ENCODE data around the gene TIGD6.

Gene TIGD6

DNA sequence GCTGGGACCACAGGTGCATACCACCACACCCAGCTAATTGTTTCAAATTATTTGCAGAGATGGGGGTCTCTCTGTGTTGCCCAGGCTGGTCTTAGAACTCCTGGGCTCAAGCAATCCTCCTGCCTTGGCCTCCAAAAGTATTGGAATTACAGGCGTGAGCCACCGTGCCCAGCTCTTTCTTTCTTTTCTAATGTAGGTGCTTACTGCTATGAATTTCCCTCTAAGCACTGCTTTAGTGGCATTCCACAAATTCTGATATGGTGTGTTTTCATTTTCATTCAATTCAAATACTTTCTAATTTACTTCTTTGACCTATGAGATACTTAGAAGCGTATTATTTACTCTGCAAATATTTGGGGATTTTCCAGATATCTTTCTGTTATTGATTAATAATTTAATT lies 15.0 kb upstream of the TIGD6 start:
- DNase-seq, result no peak

DNA sequence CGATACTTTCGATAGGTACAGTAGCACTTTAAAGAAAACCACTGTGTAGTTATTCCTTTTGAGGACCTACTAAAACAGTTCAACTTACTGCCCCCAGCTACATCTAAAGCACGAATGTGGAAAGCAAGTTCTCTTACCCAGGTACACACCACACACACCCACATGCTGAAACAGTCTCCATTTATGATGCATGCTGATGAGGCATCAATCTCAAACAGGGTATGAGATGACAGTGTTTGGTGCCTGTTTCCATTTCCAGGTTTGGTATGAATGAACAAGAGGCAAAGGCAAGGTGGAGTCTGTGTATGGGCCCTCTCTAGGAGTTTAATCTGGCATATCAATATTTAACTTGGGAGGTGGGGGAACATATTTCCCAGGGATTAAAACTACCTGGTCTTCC lies 14.0 kb upstream of the TIGD6 start:
- DNase-seq, result no peak

DNA sequence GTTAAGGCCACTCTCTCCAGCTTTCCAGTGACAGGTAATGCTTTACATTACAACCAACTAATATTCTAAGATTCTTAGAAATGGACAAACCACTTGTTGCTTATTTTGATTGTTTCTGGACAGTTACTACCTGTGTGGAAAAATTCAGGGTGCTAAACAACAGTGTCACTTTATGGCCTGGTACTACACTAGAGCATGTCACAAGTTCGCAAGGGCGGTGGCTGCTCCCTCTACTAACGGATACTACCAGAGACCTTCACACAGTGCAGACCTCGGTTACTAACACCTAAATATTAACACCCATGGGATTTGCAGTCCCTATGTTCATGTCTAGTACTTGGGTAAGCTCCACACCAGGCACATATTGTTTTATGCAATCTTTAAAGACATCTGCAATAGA lies 13.5 kb upstream of the TIGD6 start:
- no peak for DNase-seq

DNA sequence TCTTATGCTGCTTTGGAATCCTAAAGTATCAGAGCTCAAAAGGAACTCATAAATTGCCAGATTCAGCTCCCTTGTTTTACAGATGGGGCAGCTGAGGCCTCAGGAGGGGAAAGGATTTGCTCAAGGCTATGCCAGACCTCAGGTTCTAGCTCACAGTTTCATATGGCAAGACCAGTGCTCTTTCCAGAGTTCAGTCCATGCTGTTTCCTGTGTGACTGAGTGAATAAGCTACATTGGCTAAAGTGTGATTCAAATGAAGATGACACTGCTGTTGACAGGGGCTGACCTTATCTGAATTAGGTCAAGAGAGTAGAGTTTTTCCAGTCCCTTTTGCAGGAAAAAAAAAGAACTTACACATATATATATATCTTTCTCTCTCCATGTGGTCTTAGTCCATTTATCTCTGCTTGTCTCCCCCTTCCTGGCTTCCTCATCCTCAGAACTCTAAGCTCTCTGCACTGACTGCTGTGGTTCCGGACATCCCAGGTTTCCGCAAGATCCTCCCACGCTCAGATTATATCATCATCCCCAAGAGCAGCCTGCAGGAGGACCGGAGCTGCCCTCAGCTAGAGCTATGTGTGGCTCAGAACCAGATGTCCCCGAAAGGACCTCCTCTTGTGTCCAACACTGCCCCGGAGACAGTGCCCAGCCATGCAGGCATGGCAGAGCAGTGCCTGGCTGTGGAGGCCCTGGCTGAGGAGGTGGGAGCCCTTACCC lies 9.4 kb upstream of the TIGD6 start:
- no peak for DNase-seq

DNA sequence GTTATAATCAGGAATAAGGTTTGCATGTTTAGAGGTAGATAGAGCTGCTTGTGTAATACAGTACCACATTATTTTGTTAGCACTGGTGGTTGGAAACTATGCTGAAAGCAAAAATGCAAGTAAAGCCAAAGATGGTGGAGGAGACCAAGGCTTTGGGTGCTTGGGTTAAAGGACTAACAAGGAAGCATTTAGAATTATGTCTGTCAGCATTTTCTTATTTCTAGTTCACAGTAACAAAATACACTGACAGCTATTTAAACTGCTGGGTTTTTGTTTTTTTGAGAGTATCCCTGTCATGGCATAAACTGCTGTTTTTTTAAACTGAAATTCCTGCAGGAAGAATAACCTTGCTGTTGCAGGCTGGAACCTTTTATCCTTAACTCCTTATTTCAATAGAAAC lies 6.6 kb upstream of the TIGD6 start:
- DNase-seq, result no peak

DNA sequence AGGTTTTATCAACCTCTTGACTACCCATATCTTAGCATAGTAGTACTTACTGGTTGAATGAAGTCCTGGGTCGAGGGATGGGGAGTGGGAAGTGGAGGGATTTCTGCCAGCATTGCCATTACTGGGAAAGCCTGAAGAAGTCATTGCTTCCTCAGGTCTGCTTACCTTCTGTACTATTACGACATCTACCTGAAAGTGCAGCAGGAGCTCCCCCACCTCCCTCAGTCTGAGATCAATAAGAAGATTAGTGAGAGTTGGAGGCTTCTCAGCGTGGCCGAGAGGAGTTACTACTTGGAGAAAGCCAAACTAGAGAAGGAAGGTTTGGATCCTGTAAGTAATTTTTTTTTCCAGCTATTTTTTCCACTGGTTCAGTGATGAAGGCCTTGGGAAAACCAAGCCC lies 5.9 kb upstream of the TIGD6 start:
- DNase-seq, result no peak

DNA sequence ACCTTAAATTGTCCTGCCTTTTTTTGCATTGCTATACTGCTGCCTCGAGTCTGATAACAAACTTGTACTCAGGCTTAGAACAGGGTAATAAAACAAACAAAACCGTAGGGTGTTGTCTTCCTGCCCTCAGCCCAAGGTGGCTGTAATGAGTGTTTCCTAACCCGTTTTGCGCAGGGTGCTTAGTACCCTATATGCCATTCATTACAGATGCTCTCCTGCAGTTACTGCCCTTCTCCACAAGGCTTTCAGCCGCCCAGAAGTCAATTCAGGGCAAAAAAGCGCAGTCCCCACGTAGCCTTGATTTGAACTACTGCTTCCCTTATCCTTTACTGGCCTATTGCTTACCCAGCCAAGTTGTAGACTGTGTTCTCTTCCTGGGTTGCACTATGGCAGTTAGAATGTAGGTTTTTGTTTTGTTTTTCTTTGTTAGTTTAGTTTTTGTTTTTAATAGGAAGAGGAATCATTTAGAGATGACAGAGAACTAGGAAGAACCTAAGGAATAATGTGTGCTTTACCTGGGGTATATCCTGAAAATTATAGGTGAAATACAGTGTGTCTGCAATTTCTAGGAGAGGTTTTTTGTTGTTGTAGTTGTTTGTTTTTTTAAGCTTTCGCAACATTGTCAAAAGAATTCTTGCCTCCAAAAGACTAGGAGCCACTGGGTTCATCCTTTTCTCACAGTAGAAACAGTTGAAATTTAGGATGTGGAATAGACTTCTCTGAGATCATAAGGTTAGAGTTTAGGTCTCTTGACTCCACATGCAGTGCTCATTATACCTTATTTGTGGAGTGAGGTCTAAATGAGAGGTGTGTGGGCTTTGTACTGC lies 1.4 kb upstream of the TIGD6 start:
- DNase-seq, result peak; percentile 60 to 69

DNA sequence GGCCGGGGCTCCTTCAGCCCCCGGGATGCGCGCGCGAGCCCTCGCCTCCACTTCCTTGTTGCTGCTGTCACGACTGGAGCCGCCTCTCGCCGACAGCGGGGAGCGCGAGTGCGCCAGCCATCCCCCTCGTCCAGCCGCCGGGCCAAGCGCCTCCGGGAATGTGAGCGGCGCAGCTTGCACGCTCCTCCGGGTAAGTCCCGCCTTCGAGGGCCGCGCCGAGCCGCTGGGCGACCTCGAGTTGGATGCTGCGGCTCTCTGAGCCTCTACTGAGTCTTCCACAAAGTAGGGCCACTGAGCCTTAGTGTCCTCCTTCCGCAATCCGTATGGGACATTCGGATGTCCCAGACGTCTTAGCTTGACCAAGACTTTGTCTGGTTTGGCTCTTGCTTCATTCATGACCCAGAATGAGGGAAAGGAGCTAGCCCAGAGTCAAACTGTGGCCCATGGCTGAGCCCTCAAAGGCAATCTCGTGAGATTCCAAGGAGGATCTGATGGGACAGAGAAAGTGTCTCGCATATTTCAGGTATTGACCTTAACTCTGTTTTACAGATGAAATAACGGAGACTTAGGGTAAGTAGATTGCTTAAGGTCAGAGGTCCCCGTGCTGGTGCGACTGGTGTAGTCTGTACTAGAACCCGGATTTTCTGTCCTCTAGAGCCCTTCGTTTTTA lies 671 bp upstream of the TIGD6 start:
- peak in 1 of 2 experiments; percentile 39 for DNase-seq

DNA sequence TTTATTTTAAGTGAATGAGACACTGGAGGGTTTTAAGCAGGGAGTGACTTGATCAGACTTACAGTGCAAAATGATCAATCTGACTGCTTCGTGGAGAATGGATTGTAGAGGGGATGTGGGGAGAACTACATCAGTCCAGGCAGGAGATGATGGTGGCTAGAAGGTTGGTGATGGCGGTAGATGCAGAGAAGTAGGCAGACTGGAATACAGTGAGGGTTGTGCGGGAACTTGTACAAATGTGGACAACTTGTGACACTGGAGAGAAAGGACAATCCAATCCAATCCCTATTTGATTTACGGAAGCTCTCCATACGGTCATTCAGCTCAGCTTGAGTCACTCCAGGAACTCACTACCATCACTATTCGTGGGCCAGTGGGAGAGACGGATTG lies 593 bp downstream of the TIGD6 start:
- no peak for DNase-seq

DNA sequence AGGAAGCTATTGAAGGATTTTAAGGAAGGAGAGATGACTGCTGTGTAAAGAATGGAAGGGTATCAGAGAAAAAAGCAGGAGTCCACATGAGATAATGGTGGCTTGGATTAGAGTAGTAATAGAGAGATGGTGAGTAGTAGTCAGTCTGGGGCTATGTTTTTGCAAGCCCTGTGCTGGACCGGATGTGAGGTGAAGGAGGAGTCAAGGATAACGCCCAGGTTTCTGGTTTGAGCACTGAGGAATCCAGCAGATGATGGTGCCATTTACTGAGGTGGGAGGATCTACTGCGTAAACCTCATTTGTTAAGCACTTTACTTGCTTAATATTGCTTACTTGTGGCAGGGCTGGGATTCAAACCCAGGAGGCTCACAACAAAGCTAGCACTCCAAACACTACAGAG lies 1.1 kb downstream of the TIGD6 start:
- no peak for DNase-seq

DNA sequence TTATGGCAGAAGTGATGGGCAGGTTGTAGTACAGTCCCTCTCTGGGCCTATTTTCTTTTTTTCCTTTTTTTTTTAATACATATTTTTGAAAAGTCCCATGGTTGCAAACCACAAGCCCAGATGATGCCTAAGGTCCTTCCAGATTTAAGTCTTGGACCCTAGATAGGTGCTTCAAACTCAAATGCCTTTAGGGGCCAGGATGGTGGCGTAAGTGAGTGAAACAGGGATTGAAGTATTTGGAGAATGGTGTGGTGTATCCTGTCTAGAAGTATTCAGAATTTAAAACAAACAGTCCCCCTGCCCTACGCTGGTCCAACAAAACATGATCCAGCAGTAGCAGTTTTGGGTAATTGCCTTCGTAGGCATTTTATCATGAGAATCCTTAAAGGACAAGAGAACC lies 2.2 kb downstream of the TIGD6 start:
- DNase-seq, result no peak

DNA sequence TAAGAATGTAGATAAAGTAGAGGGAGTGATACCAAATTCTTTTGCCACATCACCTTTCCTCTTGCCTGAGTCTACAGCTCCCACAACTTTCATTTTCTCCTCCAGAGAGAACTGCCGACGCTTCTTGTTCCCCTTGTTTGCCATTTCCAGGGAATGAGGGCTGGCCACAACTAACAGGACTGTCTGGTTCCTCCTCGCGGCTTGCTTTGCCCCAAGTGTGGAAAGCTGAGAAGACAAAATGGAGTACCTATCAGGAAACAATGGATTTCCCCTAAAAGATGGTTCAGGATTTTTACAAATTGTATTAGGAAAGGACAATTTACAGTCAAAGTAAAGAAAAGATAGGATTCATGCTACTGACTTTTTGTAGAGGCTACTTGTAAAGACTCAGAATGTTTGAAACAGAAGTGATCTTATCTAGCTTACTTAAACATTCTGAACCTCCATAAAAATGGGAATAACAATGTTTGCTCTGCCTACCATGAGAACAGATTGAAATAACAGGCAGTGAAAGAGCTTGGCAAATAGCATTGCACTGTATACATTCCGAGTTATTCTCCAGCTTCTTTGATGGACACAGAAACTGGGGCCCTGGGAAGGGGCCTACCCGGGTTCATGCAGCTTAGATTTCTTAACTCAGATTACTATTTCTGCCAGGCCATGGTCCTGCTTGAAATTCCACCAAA lies 4.1 kb downstream of the TIGD6 start:
- DNase-seq, result no peak

DNA sequence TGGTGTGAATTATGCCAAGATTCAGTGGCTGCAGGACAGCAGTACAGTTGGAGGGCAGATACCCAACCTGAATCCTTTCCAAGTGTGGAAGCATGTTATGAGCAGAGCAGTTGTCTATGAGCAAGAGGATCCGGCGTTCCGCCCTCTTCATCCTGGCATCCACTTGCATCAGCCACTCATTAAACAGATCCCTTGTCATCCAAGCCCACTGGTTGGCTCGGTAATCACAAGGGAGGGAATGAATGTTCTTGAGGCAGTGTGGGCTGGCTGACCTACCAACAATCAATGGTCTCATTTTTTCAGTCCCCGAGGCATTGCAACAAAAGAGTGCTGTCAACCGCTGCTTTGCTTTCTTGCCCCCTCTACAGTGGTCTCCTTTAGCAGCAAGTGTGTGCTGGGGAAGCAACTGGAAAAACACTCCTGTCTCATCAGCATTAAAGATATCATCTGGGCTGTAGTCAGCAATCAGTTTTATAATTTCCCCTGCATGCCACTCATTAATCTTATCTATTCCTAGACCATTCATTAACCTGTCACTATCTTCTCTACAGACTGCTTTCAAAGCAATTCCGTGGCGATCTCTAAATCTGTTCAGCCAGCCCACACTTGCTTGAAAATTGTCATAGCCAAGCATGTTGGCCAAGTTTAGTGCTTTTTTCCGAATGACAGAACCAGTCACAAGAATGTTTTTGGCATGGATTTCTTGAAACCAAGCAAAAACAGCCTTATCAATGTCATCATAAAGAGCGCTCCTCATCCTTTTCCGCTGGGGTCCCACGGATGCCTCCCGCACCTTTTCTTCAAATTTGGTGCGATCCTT lies 4.9 kb downstream of the TIGD6 start:
- no peak for DNase-seq

DNA sequence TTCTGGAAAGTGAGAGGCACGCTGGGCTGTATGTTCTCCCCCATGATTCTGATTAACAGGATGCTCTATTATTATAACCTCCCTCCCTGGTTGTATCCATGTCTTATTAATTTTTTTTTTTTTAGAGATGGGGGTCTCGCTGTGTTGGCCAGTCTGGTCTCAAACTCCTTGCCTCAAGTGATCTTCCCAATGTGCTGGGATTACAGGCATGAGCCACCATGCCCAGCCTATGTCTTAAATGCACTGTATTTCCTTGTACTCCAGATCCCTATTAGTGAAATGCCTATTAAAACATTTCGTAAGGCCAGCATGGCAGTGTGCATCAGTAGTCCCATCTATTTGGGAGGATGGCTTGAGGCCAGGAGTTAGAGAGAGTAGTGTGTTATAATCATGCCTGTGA lies 7.0 kb downstream of the TIGD6 start:
- no peak for DNase-seq

DNA sequence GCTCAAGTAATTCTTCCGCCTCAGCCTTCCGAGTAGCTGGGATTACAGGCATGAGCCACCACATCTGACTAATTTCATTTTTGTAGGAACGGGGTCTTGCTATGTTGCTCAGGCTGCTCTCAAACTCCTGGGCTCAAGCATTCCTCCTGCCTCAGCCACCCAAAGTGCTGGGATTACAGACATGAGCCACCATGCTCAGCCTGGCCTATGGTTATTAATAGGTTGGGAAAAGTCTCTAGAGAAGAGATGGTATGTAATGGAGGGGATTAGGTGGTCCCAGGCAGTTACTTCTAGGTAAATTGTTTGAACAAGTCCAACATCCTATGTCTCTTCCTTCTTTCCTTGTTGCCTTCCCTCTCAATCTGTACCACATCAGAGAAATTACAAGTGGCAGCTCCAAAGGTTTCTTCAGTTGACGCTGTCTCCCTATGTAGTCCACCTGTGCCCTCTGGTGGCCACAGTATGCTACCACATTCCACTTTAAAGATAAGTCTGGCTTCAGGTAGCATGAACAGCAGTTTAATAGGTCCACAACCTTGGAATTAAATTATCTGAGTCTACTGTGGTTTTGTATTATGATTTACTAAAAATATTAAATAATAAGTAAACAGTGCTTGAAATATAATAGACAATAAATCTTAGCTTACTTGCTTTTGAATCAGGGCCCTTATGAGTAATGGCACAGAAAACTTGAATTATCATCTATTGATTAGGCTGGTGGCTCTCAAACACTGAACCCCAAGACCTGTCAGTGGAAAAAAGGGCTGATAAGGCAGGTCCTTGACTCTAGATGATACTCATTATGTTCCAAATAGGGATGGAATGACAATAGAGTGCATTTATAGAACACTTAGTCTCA lies 9.7 kb downstream of the TIGD6 start:
- peak; percentile 59 to 85 for DNase-seq

DNA sequence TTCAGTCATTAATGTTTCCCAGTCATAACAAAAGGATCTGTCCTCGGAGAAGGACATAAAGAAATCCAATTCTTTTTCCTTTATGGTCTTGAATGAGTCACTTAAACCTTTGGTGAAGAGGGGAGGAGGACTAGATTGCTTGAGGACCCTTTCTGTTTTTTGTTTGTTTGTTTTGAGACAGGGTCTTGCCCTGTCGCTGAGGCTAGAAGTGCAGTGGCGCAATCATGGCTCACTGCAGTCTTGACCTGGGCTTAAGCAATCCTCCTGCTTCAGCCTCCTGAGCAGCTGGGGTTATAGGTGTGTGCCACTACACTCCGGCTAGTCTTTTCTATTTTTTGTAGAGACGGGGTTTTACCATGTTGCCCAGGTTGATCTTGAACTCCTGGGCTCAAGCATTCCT lies 12.3 kb downstream of the TIGD6 start:
- DNase-seq, result no peak

DNA sequence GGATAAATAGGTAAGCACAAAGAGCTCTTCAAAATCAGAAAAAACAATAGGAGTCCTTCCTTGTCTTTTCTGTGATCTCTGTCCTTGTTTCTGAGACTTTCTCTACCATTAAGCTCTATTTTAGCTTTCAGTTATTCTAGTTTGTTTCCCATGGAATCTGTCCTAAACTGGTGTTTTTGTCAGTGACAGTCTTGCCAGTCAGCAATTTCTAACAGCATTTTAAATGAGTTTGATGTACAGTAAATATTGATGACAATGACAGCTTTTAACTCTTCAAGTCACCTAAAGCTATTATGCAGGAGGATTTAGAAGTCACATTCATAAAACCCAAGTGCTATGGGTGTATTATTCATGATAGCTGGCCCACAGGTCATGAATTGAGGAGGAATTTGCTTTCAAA lies 17.9 kb downstream of the TIGD6 start:
- DNase-seq, result no peak

DNA sequence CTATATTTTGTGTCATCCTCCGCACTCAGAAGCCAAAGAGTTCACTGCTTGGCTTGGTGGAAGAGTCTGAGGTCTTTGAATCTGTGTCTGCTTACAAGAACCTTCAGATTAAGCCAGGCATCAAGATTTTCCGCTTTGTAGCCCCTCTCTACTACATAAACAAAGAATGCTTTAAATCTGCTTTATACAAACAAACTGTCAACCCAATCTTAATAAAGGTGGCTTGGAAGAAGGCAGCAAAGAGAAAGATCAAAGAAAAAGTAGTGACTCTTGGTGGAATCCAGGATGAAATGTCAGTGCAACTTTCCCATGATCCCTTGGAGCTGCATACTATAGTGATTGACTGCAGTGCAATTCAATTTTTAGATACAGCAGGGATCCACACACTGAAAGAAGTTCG lies 19.2 kb downstream of the TIGD6 start:
- no peak for DNase-seq

DNA sequence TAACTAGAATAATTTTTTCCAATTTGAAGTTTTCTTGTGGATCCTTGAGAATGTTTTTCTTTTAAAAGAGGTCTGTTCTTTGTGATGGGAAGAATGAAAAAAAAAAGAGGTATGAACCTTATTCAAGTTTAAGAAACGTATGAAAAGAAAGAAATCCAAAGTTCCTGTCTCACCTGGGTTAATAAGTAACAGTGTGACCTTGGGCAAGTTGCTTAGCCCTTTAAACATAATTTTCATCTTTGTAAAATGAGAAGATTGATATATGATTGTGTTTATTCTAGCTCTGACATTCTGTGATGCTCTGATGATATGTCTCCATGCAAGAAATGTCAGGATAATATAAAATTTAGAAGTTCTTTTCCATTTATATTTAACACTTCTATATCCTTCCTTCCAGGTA lies 20.6 kb downstream of the TIGD6 start:
- no peak for DNase-seq

DNA sequence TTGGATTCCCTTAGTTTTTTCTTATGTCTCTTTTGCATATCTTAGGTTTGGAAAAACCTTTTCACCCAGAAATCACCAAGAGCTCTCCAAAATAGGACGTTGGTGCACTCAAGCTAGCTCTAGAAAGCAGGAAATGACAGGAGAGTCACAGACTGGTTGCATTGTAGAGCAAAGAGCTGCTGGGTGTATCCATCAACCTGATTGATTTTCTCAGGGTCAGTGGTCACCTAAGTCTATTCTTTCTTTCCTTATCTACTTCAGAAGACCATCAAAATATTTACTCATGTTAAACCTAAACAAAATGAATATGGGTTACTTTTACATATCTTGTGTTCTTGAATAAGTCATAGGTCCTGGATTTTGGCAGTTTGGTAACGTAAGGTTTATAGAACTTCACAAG lies 25.0 kb downstream of the TIGD6 start:
- DNase-seq, result no peak

DNA sequence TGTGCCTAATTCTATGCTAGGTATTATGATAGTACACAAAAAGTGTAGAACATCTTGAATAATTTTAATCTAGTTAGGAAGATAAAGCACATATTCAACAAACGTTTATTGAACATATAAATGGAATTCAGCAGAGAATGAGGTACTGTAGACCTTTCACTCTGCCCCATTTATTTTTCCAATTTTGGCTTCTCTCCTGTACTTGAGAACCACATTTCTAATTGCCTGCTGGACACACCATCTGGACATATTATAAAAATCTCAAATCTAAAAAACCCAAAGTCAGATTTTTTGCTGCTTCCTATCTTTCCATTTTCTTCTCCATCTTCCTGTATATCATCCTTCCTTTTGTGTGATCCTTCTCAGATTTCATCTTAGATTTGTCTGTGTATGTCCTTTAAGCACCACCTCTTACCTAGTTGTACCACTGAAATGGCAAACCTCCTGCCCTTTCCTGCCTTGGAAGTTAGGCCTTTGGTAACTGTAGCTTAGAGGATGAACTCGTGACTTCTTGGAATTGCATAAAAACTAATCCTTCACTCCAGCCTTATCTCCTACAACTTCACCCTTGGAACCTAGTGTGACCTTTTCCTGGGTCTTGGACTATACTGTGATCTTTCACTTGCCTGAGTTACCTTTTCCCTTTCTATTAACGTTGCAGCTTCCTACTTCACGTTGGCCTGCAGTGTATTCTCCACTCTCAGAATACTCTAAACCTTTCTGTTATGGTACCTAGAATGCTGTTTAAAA lies 31.1 kb downstream of the TIGD6 start:
- no peak for DNase-seq

All from NCI-H526 (cell line).